Measurements from ENCODE around the gene CELF4. TPM values are rescaled to one million over a fixed set of nuclear protein-coding genes. Genes with fewer than 3 reads are reported as not detected.

Gene CELF4
- total RNA-seq, 3 donors from 2014 or later, result 1.0 TPM; not detected in 2

DNA sequence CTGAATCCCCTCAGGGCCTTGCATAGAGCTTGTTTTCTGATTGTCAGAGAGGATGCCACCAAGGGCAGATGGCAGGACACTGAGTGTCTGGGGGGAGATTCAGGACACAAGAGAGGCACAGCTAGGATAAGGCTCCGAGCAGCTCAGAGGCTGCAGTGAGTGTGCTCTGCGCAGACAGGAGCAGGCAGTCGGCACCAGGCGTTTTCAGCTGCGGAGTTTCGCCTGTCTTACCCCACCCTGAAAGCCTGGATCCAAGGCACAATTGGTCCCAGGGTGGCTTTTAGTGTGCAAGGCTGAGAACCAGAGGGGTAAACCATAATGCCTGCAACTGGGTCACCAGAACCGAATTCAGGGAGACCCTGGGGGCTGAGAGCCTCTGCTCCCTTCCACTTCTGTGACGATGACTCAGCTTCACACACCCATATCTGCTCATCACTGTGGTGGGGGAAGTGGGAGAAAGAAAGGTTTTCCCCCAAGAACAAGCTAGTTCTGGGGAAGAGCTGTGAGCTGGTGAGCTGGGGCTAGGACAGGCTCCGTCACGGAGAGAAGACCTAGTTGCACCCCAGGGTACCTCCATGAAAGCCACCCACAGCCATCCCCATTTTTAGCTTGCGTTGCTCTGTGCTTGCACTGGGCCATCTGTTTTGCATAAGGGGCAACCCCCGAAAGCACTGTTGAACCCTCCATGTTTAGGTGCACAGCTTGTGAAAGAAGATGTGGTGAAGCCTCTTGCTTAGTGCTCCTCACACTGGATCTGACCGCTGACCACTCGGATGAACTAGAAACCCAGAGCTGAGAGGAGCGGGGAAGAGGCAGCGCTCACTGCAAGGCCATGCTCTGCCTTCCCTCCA is 173.7 kb downstream of the CELF4 start:
- no peak overlapping the region for H3K27ac ChIP-seq
- H3K27me3 ChIP-seq, result peaks cover 0 to 4% of the 10 kb centered on the region in 2 donors
- H3K4me3 ChIP-seq, result no peak overlapping the region
- TF ChIP-seq, protein P1, sequence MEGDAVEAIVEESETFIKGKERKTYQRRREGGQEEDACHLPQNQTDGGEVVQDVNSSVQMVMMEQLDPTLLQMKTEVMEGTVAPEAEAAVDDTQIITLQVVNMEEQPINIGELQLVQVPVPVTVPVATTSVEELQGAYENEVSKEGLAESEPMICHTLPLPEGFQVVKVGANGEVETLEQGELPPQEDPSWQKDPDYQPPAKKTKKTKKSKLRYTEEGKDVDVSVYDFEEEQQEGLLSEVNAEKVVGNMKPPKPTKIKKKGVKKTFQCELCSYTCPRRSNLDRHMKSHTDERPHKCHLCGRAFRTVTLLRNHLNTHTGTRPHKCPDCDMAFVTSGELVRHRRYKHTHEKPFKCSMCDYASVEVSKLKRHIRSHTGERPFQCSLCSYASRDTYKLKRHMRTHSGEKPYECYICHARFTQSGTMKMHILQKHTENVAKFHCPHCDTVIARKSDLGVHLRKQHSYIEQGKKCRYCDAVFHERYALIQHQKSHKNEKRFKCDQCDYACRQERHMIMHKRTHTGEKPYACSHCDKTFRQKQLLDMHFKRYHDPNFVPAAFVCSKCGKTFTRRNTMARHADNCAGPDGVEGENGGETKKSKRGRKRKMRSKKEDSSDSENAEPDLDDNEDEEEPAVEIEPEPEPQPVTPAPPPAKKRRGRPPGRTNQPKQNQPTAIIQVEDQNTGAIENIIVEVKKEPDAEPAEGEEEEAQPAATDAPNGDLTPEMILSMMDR (IDR thresholded peaks at IDR 0.05), result no peak
- TF ChIP-seq POLR2AphosphoS5 (IDR thresholded peaks at IDR 0.05), result no peak
- no peak for TF ChIP-seq POLR2A (IDR thresholded peaks at IDR 0.05)
- H3K4me1 ChIP-seq, result no peaks in the 10 kb centered on the region
- no peak for DNase-seq (ENCODE audit: low spot score in 2 of 2)
- H3K36me3 ChIP-seq, result no peaks in the 10 kb centered on the region
- peaks cover 11 to 22% of the 10 kb centered on the region in 2 donors for H3K9me3 ChIP-seq
- intact Hi-C loops (cut with DNase I; ENCODE audit: low total_unique reads), result loop anchor here (5.0 kb wide), 1 partner anchor 450 kb away; no protein-coding TSS in a partner anchor

- Histone ChIP-seq H3K27ac (no peak overlapping the region), H3K4me1 (no peaks in the 10 kb centered on the region), H3K4me3 (no peak overlapping the region), H3K9me3 (peaks cover 11 to 22% of the 10 kb centered on the region in 2 donors), H3K27me3 (peaks cover 0 to 4% of the 10 kb centered on the region in 2 donors), H3K36me3 (no peaks in the 10 kb centered on the region)
- intact Hi-C loops (cut with DNase I; ENCODE audit: low total_unique reads), result loop anchor here (5.0 kb wide), 1 partner anchor 449 kb away; no protein-coding TSS in a partner anchor
- TF ChIP-seq, protein P1 (IDR thresholded peaks at IDR 0.05), result no peak
- no peak for TF ChIP-seq POLR2A (IDR thresholded peaks at IDR 0.05)
- TF ChIP-seq POLR2AphosphoS5 (IDR thresholded peaks at IDR 0.05), result no peak
- DNase-seq (ENCODE audit: low spot score in 2 of 2), result no peak
These were observed 174.4 kb downstream of the CELF4 start for GRCh38 chr18:37391156-37391555.

GRCh38 chr18:37390687-37391086 is 174.9 kb downstream of the CELF4 start:
- DNase-seq (ENCODE audit: low spot score in 2 of 2), result no peak
- no peaks in the 10 kb centered on the region for H3K4me1 ChIP-seq
- no peak overlapping the region for H3K4me3 ChIP-seq
- peaks cover 11 to 22% of the 10 kb centered on the region in 2 donors for H3K9me3 ChIP-seq
- no peak overlapping the region for H3K27ac ChIP-seq
- TF ChIP-seq, protein P1 (IDR thresholded peaks at IDR 0.05), result no peak
- no peak for TF ChIP-seq POLR2A (IDR thresholded peaks at IDR 0.05)
- TF ChIP-seq POLR2AphosphoS5 (IDR thresholded peaks at IDR 0.05), result no peak
- intact Hi-C loops (cut with DNase I; ENCODE audit: low total_unique reads), result loop anchor here (5.0 kb wide), 1 partner anchor 448 kb away; no protein-coding TSS in a partner anchor
- peaks cover 0 to 4% of the 10 kb centered on the region in 2 donors for H3K27me3 ChIP-seq
- no peaks in the 10 kb centered on the region for H3K36me3 ChIP-seq

- no peaks in the 10 kb centered on the region for H3K36me3 ChIP-seq
- TF ChIP-seq POLR2A (IDR thresholded peaks at IDR 0.05), result no peak
- TF ChIP-seq POLR2AphosphoS5 (IDR thresholded peaks at IDR 0.05), result no peak
- TF ChIP-seq, protein P1 (IDR thresholded peaks at IDR 0.05), result no peak
- H3K27ac ChIP-seq, result no peak overlapping the region
- no peak for DNase-seq (ENCODE audit: low spot score in 2 of 2)
- no peak overlapping the region for H3K4me3 ChIP-seq
- H3K9me3 ChIP-seq, result peaks cover 11 to 22% of the 10 kb centered on the region in 2 donors
- H3K4me1 ChIP-seq, result no peaks in the 10 kb centered on the region
- intact Hi-C loops (cut with DNase I; ENCODE audit: low total_unique reads), result loop anchor here (5.0 kb wide), 1 partner anchor 448 kb away; no protein-coding TSS in a partner anchor
- H3K27me3 ChIP-seq, result peaks cover 0 to 2% of the 10 kb centered on the region in 2 donors
These were observed 175.8 kb downstream of the CELF4 start for GRCh38 chr18:37389684-37390368.

Data from breast epithelium (tissue), 4 donors.